Adipose tissue (tissue), 3 donors: ENCODE measurements around the gene INPP4B. TPM values are rescaled to one million over a fixed set of nuclear protein-coding genes. Genes with fewer than 3 reads are reported as not detected.
"Not testable (repeated sequence)": the region's sequence is repeated elsewhere in the genome, so short reads cannot be mapped to it uniquely, and the experiment has no call there.

Experiments used
- H3K27ac ChIP-seq: one replicate; pipeline ENCODE4 v1.5.1; 2013; ENCODE audit warnings: low read depth, low read length
- WGBS, 3 donors: extraction: QIAGEN DNeasy Blood & Tissue Kit; methylation state at CpG; one replicate each; pipeline ENCODE4 v1.1.7; 2013; 5-methylcytosine and 5-hydroxymethylcytosine counted together
- polyA plus RNA-seq, 3 donors: library from polyadenylated mRNA; stranded (reverse); fragments of 200-250 nt; gene quantifications; one replicate each; pipeline ENCODE4 v1.2.3, GENCODE V29; 2013
- donor health status: healthy with polysubstance abuse.
- donor health status: Bipolar disorder and iron deficiency.
- donor health status: healthy.

The INPP4B gene
- polyA plus RNA-seq, 3 donors: 1.5 to 2.9 (median 2.4) TPM

DNA sequence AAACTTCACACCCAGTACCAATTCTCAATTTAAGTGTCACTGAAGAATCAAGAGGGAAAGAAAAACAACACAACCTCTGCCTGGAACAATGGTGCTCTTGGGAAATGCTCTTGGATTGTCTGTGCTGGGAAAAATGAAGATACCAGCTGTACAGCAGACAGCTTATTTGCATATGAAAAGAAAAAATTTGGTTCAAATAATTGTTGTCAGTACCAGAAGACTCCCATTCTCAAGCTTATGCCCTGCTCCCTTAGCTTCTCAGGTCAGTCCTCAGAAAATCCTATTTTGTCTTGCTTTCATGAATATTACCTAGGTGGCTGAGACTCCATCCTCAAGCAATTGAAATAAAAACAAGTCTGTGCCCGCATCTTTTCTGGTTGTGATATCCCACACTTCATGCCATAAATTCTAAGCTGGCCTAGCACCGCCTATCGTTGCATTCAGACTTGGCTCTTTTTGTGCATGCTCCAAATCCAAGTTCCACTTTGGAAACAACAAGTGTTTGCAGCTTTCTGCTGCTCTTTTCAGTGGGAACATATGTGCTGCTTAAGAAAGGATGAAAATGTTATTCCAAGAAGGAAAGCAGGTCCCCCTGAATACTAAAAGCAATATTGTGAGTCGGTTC, 431.6 kb downstream of the INPP4B start:
- WGBS, 3 donors: 81 to 92% (median 89%) methylated on average over 4 of the region's 4 CpGs
- H3K27ac ChIP-seq: no peak overlapping the region

DNA sequence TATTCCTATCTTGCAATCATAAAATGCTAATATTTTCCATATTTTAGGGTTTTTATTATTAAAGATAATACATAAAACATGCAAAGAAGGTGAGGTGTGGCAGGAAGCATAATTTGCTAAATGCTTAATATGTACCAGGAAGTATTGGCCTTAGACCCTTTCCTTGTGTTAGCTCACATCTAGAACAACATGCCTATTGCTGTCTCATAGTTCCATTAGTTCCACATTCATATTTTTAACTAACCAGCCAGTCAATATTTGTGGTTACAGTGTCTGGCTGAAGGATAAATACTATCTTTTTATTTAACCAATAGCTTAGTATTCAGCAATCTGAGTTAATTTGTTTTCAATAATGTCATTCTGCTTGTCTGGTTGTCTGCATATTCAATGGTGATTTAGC, 432.6 kb downstream of the INPP4B start:
- no peak overlapping the region for H3K27ac ChIP-seq

DNA sequence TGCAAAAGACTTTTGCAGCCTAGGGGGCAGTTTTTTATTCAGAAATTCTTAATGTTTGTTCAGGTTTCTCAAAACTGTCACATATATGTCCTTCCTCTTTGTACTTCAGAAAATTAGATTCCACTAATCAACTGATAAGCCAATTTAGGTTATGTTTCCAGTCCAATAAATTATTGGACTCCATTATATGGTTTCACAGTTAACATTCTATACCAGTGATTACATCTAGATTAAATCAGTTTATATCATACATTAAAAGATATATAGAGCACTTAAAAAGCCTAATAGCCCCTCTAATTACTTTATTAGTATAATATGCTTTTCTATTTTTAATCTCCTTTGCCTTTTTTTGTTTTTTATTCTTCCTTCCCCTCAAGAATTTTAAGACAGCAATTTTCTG, 434.1 kb downstream of the INPP4B start:
- H3K27ac ChIP-seq: no peak overlapping the region

DNA sequence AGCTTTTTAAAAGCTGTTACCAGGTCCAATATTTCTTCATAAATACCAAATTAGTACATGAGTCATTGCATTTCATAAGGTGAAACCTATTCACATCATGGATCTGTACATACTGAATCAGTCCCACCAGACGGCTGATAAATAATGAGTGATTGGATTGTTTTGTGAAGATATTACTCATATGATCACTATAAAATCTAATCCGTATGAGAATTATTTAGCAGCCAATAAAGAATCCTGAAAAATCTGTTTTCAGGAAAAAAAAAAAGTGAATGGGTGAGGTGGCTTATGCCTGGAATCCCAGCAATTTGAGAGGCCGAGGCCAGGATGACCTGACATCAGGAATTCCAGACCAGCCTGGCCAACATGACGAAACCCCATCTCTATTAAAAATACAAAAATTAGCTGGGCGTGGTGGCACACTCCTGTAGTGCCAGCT, 438.1 kb downstream of the INPP4B start:
- no peak overlapping the region for H3K27ac ChIP-seq
- WGBS, 3 donors: 86 to 95% (median 91%) methylated on average over 5 of the region's 5 CpGs

DNA sequence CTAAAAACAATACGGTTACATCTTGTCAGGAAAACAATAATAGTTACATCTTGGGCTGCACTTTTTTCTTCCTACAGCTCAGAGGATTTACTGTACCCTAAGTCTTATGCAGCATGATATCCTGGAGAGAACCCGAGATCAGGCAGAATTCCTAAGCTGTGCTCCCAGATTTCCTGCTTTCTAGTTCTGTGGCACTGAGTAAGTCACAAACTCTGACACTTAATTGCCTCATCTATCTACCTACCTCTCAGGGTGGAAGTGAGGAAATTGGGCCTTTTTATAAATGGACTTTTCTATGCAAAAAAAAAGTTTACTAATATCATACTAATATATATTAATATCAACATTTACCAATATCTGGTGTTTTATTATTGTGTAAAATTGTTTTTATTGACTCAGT, 438.5 kb downstream of the INPP4B start:
- 77 to 90% (median 81%) methylated on average over 2 of the region's 2 CpGs for WGBS, 3 donors
- no peak overlapping the region for H3K27ac ChIP-seq

DNA sequence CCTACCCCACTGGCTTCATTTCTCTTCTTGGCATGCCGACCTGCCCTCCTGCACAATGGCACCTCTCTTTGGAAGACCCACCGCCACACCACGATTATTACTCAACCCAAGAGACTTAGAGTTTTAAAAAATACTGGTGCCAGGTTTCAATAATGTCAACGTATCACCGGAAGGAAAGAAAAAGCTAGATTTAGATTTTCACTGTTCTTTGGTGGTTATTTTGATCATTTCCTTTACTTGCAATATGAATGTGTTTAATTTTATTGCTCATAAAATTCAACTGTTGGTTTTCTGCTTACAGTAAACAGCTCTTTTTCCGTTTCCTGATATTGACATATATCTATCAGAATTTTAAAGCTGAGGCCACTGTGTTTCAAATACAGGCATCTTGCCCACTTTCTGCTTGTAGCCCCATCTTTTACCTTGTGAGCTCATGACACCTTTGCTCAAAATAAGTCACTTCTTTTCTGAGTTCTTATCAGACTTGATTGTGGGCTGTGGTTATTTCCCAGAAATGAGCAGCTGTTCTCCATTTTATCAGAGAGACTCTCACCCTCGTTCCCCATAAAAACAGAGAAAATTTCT, 439.1 kb downstream of the INPP4B start:
- no peak overlapping the region for H3K27ac ChIP-seq
- WGBS, 3 donors: 59 to 75% (median 63%) methylated on average over 7 of the region's 7 CpGs

DNA sequence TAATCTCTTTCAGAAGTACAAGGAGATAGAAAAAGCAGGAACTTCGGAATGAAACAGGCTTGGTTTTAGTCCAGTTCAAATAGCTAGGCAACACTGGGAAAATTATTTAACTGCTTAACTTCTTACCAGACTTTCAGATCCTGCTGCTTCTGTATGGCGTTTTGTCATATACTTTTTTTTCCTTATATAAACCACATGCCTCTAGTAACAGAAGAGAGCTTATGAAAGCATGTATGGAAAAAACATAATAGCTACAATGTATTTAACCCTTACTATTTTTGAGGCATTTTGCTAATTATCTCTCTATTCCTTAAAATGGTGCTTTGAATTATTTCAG, 439.6 kb downstream of the INPP4B start:
- H3K27ac ChIP-seq: no peak overlapping the region

GRCh38 chr4:142405695-142406498, 440.2 kb downstream of the INPP4B start:
- H3K27ac ChIP-seq: peak overlapping the region; percentile 54
- 54 to 67% (median 57%) methylated on average over 5 of the region's 5 CpGs for WGBS, 3 donors

More for the DNA sequence above, 439.6 kb downstream of the INPP4B start:
- WGBS, 3 donors: 32 to 53% (median 49%) methylated on average over 2 of the region's 2 CpGs

- H3K27ac ChIP-seq: no peak overlapping the region
- 1 to 4% (median 1%) methylated on average over 14 of the region's 14 CpGs for WGBS, 3 donors
Observed at GRCh38 chr4:142405021-142405694, 440.9 kb downstream of the INPP4B start.

DNA sequence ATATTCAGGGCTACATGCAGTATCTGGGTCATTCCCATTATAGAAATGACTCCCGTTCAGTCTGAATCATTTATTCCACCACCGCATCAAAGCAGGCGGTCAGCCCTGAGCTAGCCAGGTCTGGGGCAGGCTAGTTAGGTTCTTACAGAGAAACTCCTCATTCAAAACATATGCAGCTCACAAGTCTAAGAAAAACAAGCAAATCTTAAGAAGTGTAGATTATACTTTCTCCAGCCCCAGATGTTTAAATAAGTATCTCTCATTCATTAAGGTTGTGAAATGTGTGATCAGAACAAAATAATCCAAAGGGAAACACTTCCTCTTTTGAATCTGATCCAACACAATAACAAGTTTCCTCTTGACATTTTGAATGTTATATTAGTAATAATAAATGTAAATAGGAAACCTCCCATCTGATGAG, 441.9 kb downstream of the INPP4B start:
- WGBS, 3 donors: 41 to 66% (median 47%) methylated on average over 3 of the region's 3 CpGs
- H3K27ac ChIP-seq: no peak overlapping the region

DNA sequence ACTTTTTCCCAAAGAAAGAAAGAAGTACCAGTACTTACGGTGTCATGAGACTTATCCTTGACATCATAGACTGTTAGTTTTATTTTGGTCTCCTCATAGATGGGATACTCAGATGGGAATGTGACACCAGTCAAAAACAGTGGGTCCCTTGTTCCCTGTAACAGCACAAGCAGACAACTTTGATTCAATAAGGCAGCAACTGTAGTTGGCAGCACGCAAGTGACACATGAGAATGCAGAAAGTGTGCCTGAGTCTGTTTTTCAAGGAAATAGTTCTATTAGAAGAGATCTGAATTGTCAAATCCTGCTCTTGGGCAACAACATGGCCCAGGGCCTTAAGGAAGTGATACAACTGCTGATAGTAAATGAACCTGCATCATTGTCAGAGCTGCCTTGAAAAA, 443.2 kb downstream of the INPP4B start:
- H3K27ac ChIP-seq: no peak overlapping the region
- 72 to 83% (median 74%) methylated on average over 2 of the region's 2 CpGs for WGBS, 3 donors

DNA sequence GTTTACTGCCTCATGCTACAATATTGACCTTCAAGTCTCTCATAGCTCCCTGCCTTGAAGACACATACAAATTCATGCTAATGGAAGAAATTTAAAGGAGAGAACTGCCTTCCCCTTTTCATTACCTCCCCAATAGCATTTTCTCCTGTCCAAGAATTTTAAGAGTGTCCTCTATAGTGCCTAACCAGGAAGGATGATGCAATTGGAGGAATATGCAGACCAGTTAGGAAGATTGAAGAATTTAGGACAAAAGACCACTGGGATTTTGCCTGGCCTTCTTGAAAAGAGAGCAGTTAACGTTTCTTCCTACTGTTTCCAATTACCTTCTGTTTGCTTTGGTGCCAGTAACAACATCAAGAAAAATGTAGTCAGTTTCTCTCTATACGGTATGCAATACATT, 443.9 kb downstream of the INPP4B start:
- H3K27ac ChIP-seq: no peak overlapping the region
- 74 to 84% (median 78%) methylated on average over 2 of the region's 2 CpGs for WGBS, 3 donors

DNA sequence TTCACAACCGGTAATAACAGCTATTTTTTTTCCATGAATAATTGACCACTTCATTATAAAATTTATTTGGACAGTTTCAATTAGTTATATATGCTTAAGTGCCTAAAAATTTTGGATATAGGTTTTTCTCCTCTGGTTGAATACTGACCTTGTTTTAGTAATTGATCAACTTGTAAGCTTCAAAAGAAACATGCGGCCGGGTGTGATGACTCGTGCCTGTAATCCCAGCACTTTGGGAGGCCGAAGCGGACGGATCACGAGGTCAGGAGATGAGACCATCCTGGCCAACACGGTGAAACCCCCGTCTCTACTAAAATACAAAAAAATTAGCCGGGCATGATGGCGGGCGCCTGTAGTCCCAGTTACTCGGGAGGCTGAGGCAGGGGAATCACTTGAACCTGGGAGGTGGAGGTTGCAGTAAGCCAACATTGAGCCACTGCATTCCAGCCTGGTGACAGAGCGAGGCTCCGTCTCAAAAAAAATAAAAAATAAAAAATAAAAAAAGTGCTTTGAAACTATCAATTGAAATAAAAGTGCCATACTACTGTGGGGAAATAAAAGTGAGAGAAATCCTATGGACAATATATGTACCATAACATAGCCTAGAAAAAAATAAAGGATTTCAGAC, 448.6 kb downstream of the INPP4B start:
- 91 to 96% (median 95%) methylated on average over 16 of the region's 16 CpGs for WGBS, 3 donors
- not testable (repeated sequence) for H3K27ac ChIP-seq

DNA sequence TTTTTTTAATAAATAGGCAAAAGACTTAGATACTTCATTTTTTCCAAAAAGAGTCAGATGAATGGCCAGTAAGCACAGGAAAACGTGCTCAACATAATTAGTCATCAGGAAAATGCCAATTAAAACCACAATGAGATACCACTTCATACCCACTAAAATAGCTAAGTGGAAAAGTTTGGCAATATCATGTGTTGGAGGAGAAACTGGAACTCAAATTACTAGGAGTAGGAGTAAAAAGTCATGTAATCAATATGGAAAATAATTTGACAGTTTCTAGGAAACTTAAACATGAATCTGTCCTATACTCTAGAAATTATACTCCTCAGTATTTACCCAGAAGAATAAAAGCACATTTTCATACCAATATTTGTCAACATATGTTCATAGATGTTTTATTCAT, 449.8 kb downstream of the INPP4B start:
- 26 to 58% (median 30%) methylated on average over 1 of the region's 1 CpG for WGBS, 3 donors
- no peak overlapping the region for H3K27ac ChIP-seq

DNA sequence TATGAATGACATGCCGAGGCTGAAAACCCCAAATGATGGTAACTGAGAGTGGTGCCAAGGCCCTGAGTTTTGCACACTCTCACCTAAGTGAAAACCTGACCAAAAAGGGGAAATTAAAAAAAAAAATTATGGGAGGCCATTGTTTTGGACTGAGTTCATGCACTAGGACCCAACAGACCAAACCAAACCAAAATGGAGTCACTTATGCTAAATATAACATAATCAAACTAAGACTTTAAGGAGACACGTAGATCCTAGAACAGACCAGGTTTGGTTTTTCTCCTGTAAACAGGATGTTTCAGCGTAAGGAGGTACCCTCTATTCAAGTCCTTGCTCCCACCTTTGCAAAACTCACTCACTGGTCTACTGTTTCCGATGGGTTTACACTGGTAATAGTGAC, 453.0 kb downstream of the INPP4B start:
- WGBS, 3 donors: 80 to 94% (median 93%) methylated on average over 4 of the region's 4 CpGs
- no peak overlapping the region for H3K27ac ChIP-seq

DNA sequence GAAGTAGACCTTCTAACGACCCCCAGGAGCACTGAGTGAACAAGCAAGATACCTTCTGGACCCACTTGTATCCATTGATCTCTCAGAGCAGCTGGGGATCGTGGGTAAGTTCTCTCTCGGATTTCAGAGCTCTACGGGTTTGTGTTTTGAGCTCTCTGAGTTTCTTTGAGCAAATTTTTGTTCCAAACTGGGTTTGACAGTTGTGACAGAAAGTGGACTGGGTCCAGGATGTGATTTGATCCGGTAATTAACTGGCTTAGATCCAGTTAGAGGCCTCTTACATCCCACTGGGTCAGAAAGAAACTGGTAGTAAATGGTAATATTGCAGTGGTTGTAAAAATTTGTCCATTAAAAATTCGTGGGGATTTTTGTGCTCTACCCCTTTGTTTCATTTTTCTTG, 459.2 kb downstream of the INPP4B start:
- 73 to 80% (median 78%) methylated on average over 6 of the region's 6 CpGs for WGBS, 3 donors
- no peak overlapping the region for H3K27ac ChIP-seq

DNA sequence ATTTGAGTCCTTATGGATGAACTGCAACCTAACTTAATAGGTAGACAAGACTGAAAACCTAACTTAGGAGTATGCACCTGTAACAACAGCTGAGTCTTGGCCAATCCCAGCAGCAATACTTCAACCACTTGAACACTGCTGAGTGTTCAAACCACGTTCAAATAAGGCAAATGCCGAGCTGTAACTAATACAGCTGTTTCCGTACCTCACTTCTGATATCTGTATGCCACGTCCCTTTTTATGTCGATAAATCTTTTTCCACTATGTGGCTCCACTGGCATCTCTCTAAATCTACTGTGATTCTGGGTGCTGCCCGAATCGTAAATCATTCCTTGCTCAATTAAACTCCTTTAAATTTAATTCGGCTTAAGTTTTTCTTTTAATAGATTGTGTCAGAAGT, 459.7 kb downstream of the INPP4B start:
- H3K27ac ChIP-seq: no peak overlapping the region
- 93 to 95% (median 94%) methylated on average over 8 of the region's 8 CpGs for WGBS, 3 donors

DNA sequence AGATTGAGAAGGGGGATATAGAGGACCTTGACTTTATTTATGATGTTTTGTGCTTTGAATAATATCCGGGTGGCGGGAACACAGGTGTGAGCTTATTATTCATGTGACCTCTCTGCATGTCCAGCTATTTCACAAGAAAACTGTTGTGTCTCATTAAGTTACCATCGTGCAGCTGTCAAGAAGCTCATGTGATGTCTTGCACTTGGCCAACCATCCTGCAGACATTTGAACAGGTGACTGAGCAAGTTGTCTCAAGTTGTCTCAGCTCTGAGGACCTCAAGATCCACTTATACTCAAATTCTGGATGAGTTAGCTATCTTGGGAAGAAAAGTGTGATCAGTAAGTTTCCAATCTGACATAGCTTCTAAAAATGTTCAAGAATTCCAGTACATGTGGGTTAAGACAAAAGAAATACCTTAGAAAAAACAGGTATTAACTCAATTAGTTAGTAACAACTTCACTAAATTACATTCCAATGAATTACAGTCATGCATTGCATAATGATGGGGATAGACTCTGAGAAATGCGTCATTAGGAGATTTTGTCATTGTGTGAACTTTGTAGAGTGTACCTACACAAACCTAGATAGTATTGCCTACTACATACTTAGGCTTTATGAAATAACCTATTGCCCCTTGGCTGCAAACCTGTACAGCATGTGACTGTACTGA, 462.2 kb downstream of the INPP4B start:
- no peak overlapping the region for H3K27ac ChIP-seq
- WGBS, 3 donors: 82 to 89% (median 88%) methylated on average over 4 of the region's 4 CpGs
